ENCODE data around the gene FTCDNL1.

GRCh38 chr2:199814101-199814816 lies 36.7 kb downstream of the FTCDNL1 start:
- TF ChIP-seq CTCF (IDR thresholded peaks at IDR 0.05) (no peak), POLR2A (IDR thresholded peaks at IDR 0.05) (no peak)
